CD14-positive monocyte (primary cell): ENCODE data around the gene KCNMA1. TPM values are rescaled to one million over a fixed set of nuclear protein-coding genes. Genes with fewer than 3 reads are reported as not detected.

ENCODE experiments used
- DNase-seq, 3 donors: peaks; one replicate each; pipeline ENCODE4 v3.0.0-alpha.2; 2011 to 2022
- H2AFZ ChIP-seq: 2 replicates; pipeline ENCODE4 v1.6.0; 2012; ENCODE audit warnings: mild to moderate bottlenecking, low read depth, low read length, inconsistent platforms; ENCODE audit not compliant: insufficient read depth, poor library complexity, severe bottlenecking
- H3K27ac ChIP-seq, 2 donors: 1 replicate in 1 of 2; 2 replicates in 1 of 2; pipeline ENCODE4 v1.5.1; 2012 to 2013; ENCODE audit warnings: low read length in 2 of 2, control low read depth in 1 of 2, inconsistent platforms in 1 of 2, low read depth in 1 of 2, mild to moderate bottlenecking in 1 of 2
- H3K27me3 ChIP-seq, 2 donors: one replicate each; pipeline versions ENCODE4 v1.6.0 to v1.6.1; 2011 to 2013; ENCODE audit warnings: low read length in 2 of 2; ENCODE audit not compliant: control insufficient read depth in 2 of 2, insufficient read depth in 2 of 2
- H3K36me3 ChIP-seq, 2 donors: replicated peaks in 1 of 2; 1 replicate in 1 of 2; 2 replicates in 1 of 2; pipeline versions ENCODE4 v1.5.1 to v1.6.1; 2012 to 2013; ENCODE audit warnings: low read length in 2 of 2, control low read depth in 1 of 2, inconsistent platforms in 1 of 2, mild to moderate bottlenecking in 1 of 2; ENCODE audit not compliant: insufficient read depth in 2 of 2, control insufficient read depth in 1 of 2
- H3K4me1 ChIP-seq, 2 donors: 1 replicate in 1 of 2; 2 replicates in 1 of 2; pipeline versions ENCODE4 v1.5.1 to v1.6.1; 2012 to 2013; ENCODE audit warnings: low read length in 2 of 2, control low read depth in 1 of 2, inconsistent platforms in 1 of 2, mild to moderate bottlenecking in 1 of 2, moderate library complexity in 1 of 2; ENCODE audit not compliant: insufficient read depth in 2 of 2, control insufficient read depth in 1 of 2
- H3K4me2 ChIP-seq: replicated peaks from 2 replicates; pipeline ENCODE3; 2012; ENCODE audit warnings: low read length, moderate library complexity, mild to moderate bottlenecking; ENCODE audit not compliant: poor library complexity, severe bottlenecking; ENCODE audit errors: extremely low read depth
- H3K4me3 ChIP-seq, 3 experiments: fragments of 200-600 bp in 1 of 3; sonication (generic) in 1 of 3; replicated peaks in 1 of 3; 1 replicate in 2 of 3; 2 replicates in 1 of 3; pipeline ENCODE4 v1.5.1; 2011 to 2013; ENCODE audit warnings: low read length in 3 of 3, mild to moderate bottlenecking in 3 of 3, control low read depth in 2 of 3, low read depth in 2 of 3, inconsistent platforms in 1 of 3, moderate library complexity in 1 of 3
- H3K79me2 ChIP-seq: 2 replicates; pipeline ENCODE4 v1.6.0; 2012; ENCODE audit warnings: mild to moderate bottlenecking, control low read depth, inconsistent platforms, low read length, moderate library complexity; ENCODE audit not compliant: insufficient read depth
- H3K9ac ChIP-seq: 2 replicates; pipeline ENCODE4 v1.6.0; 2017; ENCODE audit warnings: low read length, mild to moderate bottlenecking; ENCODE audit not compliant: insufficient read depth, poor library complexity, severe bottlenecking
- H3K9me3 ChIP-seq, 2 donors: replicated peaks in 1 of 2; 1 replicate in 1 of 2; 2 replicates in 1 of 2; pipeline versions ENCODE4 v1.5.1 to v1.6.1; 2012 to 2013; ENCODE audit warnings: low read length in 2 of 2, control low read depth in 1 of 2; ENCODE audit not compliant: control insufficient read depth in 1 of 2, insufficient read depth in 1 of 2
- H4K20me1 ChIP-seq: 2 replicates; pipeline ENCODE4 v1.6.0; 2012; ENCODE audit warnings: mild to moderate bottlenecking, low read length, control low read depth, moderate library complexity; ENCODE audit not compliant: insufficient read depth
- H3K27ac Mint-ChIP-seq, 7 donors: one replicate each; pipeline ENCODE4 v1.8.0; 2020; ENCODE audit warnings: mild to moderate bottlenecking in 7 of 7, mixed read lengths in 7 of 7, moderate library complexity in 6 of 7, inconsistent platforms in 2 of 7
- H3K27me3 Mint-ChIP-seq, 3 donors: one replicate each; pipeline ENCODE4 v1.8.0; 2021 to 2022; ENCODE audit warnings: low read depth in 3 of 3, mild to moderate bottlenecking in 3 of 3, mixed read lengths in 3 of 3, moderate library complexity in 3 of 3, inconsistent platforms in 1 of 3
- H3K36me3 Mint-ChIP-seq, 2 donors: one replicate each; pipeline ENCODE4 v1.8.0; 2020; ENCODE audit warnings: mixed read lengths in 2 of 2, inconsistent platforms in 1 of 2, mild to moderate bottlenecking in 1 of 2
- H3K4me1 Mint-ChIP-seq: one replicate; pipeline ENCODE4 v1.8.0; 2020; ENCODE audit warnings: mild to moderate bottlenecking, mixed read lengths
- H3K4me3 Mint-ChIP-seq, 2 donors: one replicate each; pipeline ENCODE4 v1.8.0; 2020; ENCODE audit warnings: mild to moderate bottlenecking in 2 of 2, mixed read lengths in 2 of 2, moderate library complexity in 1 of 2
- H3K9me3 Mint-ChIP-seq, 7 donors: one replicate each; pipeline ENCODE4 v1.8.0; 2020 to 2022; ENCODE audit warnings: mixed read lengths in 7 of 7, mild to moderate bottlenecking in 6 of 7, moderate library complexity in 6 of 7, inconsistent platforms in 2 of 7
- CTCF ChIP-seq: fragments of 200-600 bp; IDR thresholded peaks from one replicate; pipeline ENCODE4 v1.8.0; 2022; ENCODE audit warnings: antibody characterized with exemption, mild to moderate bottlenecking
- WGBS: methylation state at CpG from one replicate; pipeline ENCODE4 v1.1.5; 2013; ENCODE audit warnings: missing lambda C conversion rate; ENCODE audit not compliant: insufficient coverage; 5-methylcytosine and 5-hydroxymethylcytosine counted together
- intact Hi-C, 2 donors: fragments of 100-400 bp; cut with micrococcal nuclease; formaldehyde crosslinking; loops; one replicate each; pipeline versions ENCODE4 v1.15.0 to v1.15.1; 2023
- polyA plus RNA-seq, 3 donors: library from polyadenylated mRNA; depleted of rRNA in 1 of 3; unstranded in 2 of 3; stranded (reverse) in 1 of 3; fragments of 300-500 nt in 2 of 3; fragments of >200 nt in 1 of 3; fragmentation: Illumina TruSeq in 2 of 3; gene quantifications; 1 replicate in 2 of 3; 2 replicates in 1 of 3; pipeline ENCODE4 v1.2.3, GENCODE V29; 2012 to 2021

KCNMA1 gene
- polyA plus RNA-seq, 3 donors: 0.11 to 1.0 TPM; not detected in 1

- H3K27ac ChIP-seq: no peak overlapping the region
- 68% methylated on average over 4 of the region's 5 CpGs for WGBS
- Mint-ChIP-seq H3K36me3 (no peaks in the 10 kb centered on the region), H3K4me3 (no peak overlapping the region), H3K27ac (no peak overlapping the region), H3K4me1 (peaks cover 8% of the 10 kb centered on the region), H3K9me3 (peaks cover 0 to 4% (median 0%) of the 10 kb centered on the region in 7 donors), H3K27me3 (peaks cover 8 to 26% (median 25%) of the 10 kb centered on the region in 3 donors)
- no peaks in the 10 kb centered on the region for H3K36me3 ChIP-seq
- no peak overlapping the region for H3K9ac ChIP-seq
- no peak overlapping the region for H3K4me3 ChIP-seq
- H2AFZ ChIP-seq: no peak overlapping the region
- intact Hi-C loops: no loop called here
- H3K79me2 ChIP-seq: no peaks in the 10 kb centered on the region
- no peaks in the 10 kb centered on the region for H4K20me1 ChIP-seq
- H3K27me3 ChIP-seq: no peaks in the 10 kb centered on the region
- no peaks in the 10 kb centered on the region for H3K9me3 ChIP-seq
- H3K4me2 ChIP-seq: no peak overlapping the region
- no peak for DNase-seq
- H3K4me1 ChIP-seq: no peaks in the 10 kb centered on the region
- no peak for TF ChIP-seq CTCF
Measured at GRCh38 chr10:77670817-77671443, 33.3 kb upstream of the KCNMA1 start.

GRCh38 chr10:77669892-77670291 is 32.3 kb upstream of the KCNMA1 start:
- H3K4me2 ChIP-seq: no peak overlapping the region
- Mint-ChIP-seq H3K27ac (no peak overlapping the region), H3K4me1 (peaks cover 8% of the 10 kb centered on the region), H3K9me3 (peaks cover 0 to 4% (median 0%) of the 10 kb centered on the region in 7 donors), H3K36me3 (no peaks in the 10 kb centered on the region), H3K27me3 (peaks cover 8 to 27% (median 25%) of the 10 kb centered on the region in 3 donors), H3K4me3 (no peak overlapping the region)
- H2AFZ ChIP-seq: no peak overlapping the region
- no peak for DNase-seq
- intact Hi-C loops: no loop called here
- no peaks in the 10 kb centered on the region for H3K79me2 ChIP-seq
- no peaks in the 10 kb centered on the region for H3K27me3 ChIP-seq
- no peak overlapping the region for H3K27ac ChIP-seq
- H3K4me1 ChIP-seq: no peaks in the 10 kb centered on the region
- no peaks in the 10 kb centered on the region for H4K20me1 ChIP-seq
- H3K4me3 ChIP-seq: no peak overlapping the region
- H3K9ac ChIP-seq: no peak overlapping the region
- no peaks in the 10 kb centered on the region for H3K36me3 ChIP-seq
- TF ChIP-seq CTCF: no peak
- no peaks in the 10 kb centered on the region for H3K9me3 ChIP-seq
